HT1080 (cell line): ENCODE data around the gene SLC5A10. TPM values are rescaled to one million over a fixed set of nuclear protein-coding genes. Genes with fewer than 3 reads are reported as not detected.

Source experiments
- DNase-seq: peaks from one replicate; pipeline ENCODE4 v3.0.0-alpha.2; 2015; ENCODE audit warnings: low read depth
- total RNA-seq: library from RNA; depleted of rRNA; stranded (reverse); fragments of >200 nt; shearing (Covaris generic); gene quantifications from 2 replicates; pipeline ENCODE4 v1.2.3, GENCODE V29; 2014

SLC5A10 gene
- total RNA-seq, 1 experiment from 2014 or later: not detected

- peak; percentile 69 for DNase-seq
These were observed 29.9 kb downstream of the SLC5A10 start for GRCh38 chr17:18981642-18982424.

- DNase-seq: no peak
These were observed 32.5 kb downstream of the SLC5A10 start for GRCh38 chr17:18984273-18985114.

GRCh38 chr17:18985475-18985874 is 33.5 kb downstream of the SLC5A10 start:
- no peak for DNase-seq

GRCh38 chr17:18986541-18987229 is 34.7 kb downstream of the SLC5A10 start:
- no peak for DNase-seq

GRCh38 chr17:18987230-18987610 is 35.3 kb downstream of the SLC5A10 start:
- DNase-seq: no peak

- DNase-seq: no peak
These were observed 36.0 kb downstream of the SLC5A10 start for GRCh38 chr17:18987862-18988545.

GRCh38 chr17:18988546-18989173 is 36.7 kb downstream of the SLC5A10 start:
- no peak for DNase-seq

GRCh38 chr17:18990331-18990730 is 38.4 kb downstream of the SLC5A10 start:
- no peak for DNase-seq

- DNase-seq: no peak
These were observed 39.8 kb downstream of the SLC5A10 start for GRCh38 chr17:18991531-18992315.

GRCh38 chr17:18992454-18993130 is 40.6 kb downstream of the SLC5A10 start:
- no peak for DNase-seq

GRCh38 chr17:18993905-18994526 is 42.1 kb downstream of the SLC5A10 start:
- no peak for DNase-seq

GRCh38 chr17:18994631-18995030 is 42.7 kb downstream of the SLC5A10 start:
- no peak for DNase-seq

- no peak for DNase-seq
These were observed 43.3 kb downstream of the SLC5A10 start for GRCh38 chr17:18995220-18995619.

GRCh38 chr17:18996458-18996857 is 44.5 kb downstream of the SLC5A10 start:
- no peak for DNase-seq

GRCh38 chr17:18997650-18998196 is 45.8 kb downstream of the SLC5A10 start:
- DNase-seq: no peak

- DNase-seq: no peak
These were observed 47.4 kb downstream of the SLC5A10 start for GRCh38 chr17:18999394-18999793.

- no peak for DNase-seq
These were observed 47.9 kb downstream of the SLC5A10 start for GRCh38 chr17:18999911-19000310.

- peak; percentile 24 for DNase-seq
These were observed 48.8 kb downstream of the SLC5A10 start for GRCh38 chr17:19000531-19001325.
